HepG2 (cell line): Measurements from ENCODE around the gene ARF4. TPM values are rescaled to one million over a fixed set of nuclear protein-coding genes. Genes with fewer than 3 reads are reported as not detected.
A peak's percentile ranks its signal among the peaks of the same experiment; 100 is the strongest.

Experiments
- E2F5 ChIP-seq: sonication (generic); formaldehyde crosslinking; conservative IDR thresholded peaks from 2 replicates; pipeline ENCODE4 v1.4.0; 2020; ENCODE audit warnings: missing genetic modification reagents
- ELF4 ChIP-seq: sonication (generic); formaldehyde crosslinking; IDR thresholded peaks from 2 replicates; pipeline ENCODE4 v1.5.0; 2020; ENCODE audit warnings: missing genetic modification reagents, mild to moderate bottlenecking, moderate library complexity, borderline replicate concordance
- FOSL1 ChIP-seq: sonication (generic); formaldehyde crosslinking; IDR thresholded peaks from 2 replicates; pipeline ENCODE4 v1.9.0; 2021; ENCODE audit warnings: missing genetic modification reagents, borderline replicate concordance
- HMGA1 ChIP-seq: sonication (generic); formaldehyde crosslinking; conservative IDR thresholded peaks from 2 replicates; pipeline ENCODE4 v1.4.0; 2020; ENCODE audit warnings: missing genetic modification reagents
- MLX ChIP-seq: IDR thresholded peaks from 2 replicates; pipeline ENCODE4 v1.6.1; 2016
- RELA ChIP-seq: sonication (generic); formaldehyde crosslinking; IDR thresholded peaks from 2 replicates; pipeline ENCODE4 v1.4.0; 2020; ENCODE audit warnings: missing genetic modification reagents
- TEAD2 ChIP-seq: sonication (generic); formaldehyde crosslinking; IDR thresholded peaks from 2 replicates; pipeline ENCODE4 v1.9.0; 2021; ENCODE audit warnings: missing genetic modification reagents
- THYN1 ChIP-seq: sonication (generic); formaldehyde crosslinking; IDR thresholded peaks from 2 replicates; pipeline ENCODE4 v1.8.1; 2023; ENCODE audit warnings: low read depth, mild to moderate bottlenecking, moderate library complexity, missing genetic modification reagents, borderline replicate concordance
- ZBTB7B ChIP-seq: sonication (generic); formaldehyde crosslinking; IDR thresholded peaks from 2 replicates; pipeline ENCODE4 v1.4.0; 2020; ENCODE audit warnings: missing genetic modification reagents
- ZNF24 ChIP-seq: fragments of 450-650 bp; IDR thresholded peaks from 2 replicates; pipeline ENCODE4 v1.6.1; 2017; ENCODE audit warnings: antibody characterized with exemption, mild to moderate bottlenecking
- ZNF275 ChIP-seq: sonication (generic); formaldehyde crosslinking; IDR thresholded peaks from 2 replicates; pipeline ENCODE4 v1.8.0; 2022; ENCODE audit warnings: missing genetic modification reagents, mild to moderate bottlenecking, inconsistent platforms, borderline replicate concordance
- ZNF276 ChIP-seq: sonication (generic); formaldehyde crosslinking; IDR thresholded peaks from 2 replicates; pipeline ENCODE4 v1.4.0; 2020; ENCODE audit warnings: mild to moderate bottlenecking, low read depth, missing genetic modification reagents
- ZNF318 ChIP-seq: sonication (generic); formaldehyde crosslinking; IDR thresholded peaks from 2 replicates; pipeline ENCODE4 v1.4.0; 2020; ENCODE audit warnings: mild to moderate bottlenecking, missing genetic modification reagents
- ZNF580 ChIP-seq: IDR thresholded peaks from 2 replicates; pipeline ENCODE4 v1.6.1; 2016; ENCODE audit warnings: low read depth, borderline replicate concordance
- ZNF644 ChIP-seq: IDR thresholded peaks from 2 replicates; pipeline ENCODE4 v1.6.1; 2016; ENCODE audit warnings: low read depth
- polyA plus RNA-seq, 8 experiments: library from polyadenylated mRNA; depleted of rRNA in 3 of 8; stranded (reverse) in 7 of 8; unstranded in 1 of 8; fragments of >200 nt; fragmentation: Illumina TruSeq in 4 of 8; extraction: Trizol in 4 of 8; gene quantifications; 2 replicates each; pipeline versions ENCODE4 v1.2.1 to v1.2.3, GENCODE V29; 2011 to 2016; ENCODE audit warnings: low read depth in 4 of 8, missing spikeins in 1 of 8, mixed read lengths in 1 of 8; ENCODE audit not compliant: insufficient read depth in 1 of 8
- total RNA-seq, 5 experiments: library from RNA; depleted of rRNA; stranded (reverse); fragments of >200 nt; fragmentation: Illumina TruSeq; extraction: Trizol; gene quantifications; 2 replicates each; pipeline ENCODE4 v1.2.3, GENCODE V29; 2016; ENCODE audit warnings: low read depth in 1 of 5

Gene ARF4
- total and polyA plus RNA-seq, 2 of the 13 experiments (the other 11 are each of a cell fraction or from before 2014, with no cell fraction given), result 184 to 250 TPM

GRCh38 chr3:57597127-57597923 is at the start of gene ARF4 (continued):
- TF ChIP-seq ZNF318 (CRISPR knock-in tag), result peak; percentile 80; the same call in 1 of the 2 replicates
- peak; percentile 97 for TF ChIP-seq ZNF580
- no peak for TF ChIP-seq THYN1 (CRISPR knock-in tag)
- no peak; the same call in 1 of the 2 replicates for TF ChIP-seq MLX (CRISPR knock-in tag)
- peak; percentile 88 for TF ChIP-seq ELF4
- no peak for TF ChIP-seq ZBTB7B
- TF ChIP-seq HMGA1 (CRISPR knock-in tag), result no peak
- no peak for TF ChIP-seq ZNF644 (CRISPR knock-in tag)
- peak; percentile 60; the same call in 1 of the 2 replicates for TF ChIP-seq ZNF24
- no peak; the same call in 1 of the 2 replicates for TF ChIP-seq E2F5
- TF ChIP-seq TEAD2, result peak; percentile 72; the same call in 1 of the 2 replicates
- no peak; the same call in 1 of the 2 replicates for TF ChIP-seq ZNF275
- TF ChIP-seq FOSL1, result no peak
- TF ChIP-seq RELA, result no peak
- no peak for TF ChIP-seq ZNF276 (CRISPR knock-in tag)
